ENCODE results near the gene SLIT3.

DNA sequence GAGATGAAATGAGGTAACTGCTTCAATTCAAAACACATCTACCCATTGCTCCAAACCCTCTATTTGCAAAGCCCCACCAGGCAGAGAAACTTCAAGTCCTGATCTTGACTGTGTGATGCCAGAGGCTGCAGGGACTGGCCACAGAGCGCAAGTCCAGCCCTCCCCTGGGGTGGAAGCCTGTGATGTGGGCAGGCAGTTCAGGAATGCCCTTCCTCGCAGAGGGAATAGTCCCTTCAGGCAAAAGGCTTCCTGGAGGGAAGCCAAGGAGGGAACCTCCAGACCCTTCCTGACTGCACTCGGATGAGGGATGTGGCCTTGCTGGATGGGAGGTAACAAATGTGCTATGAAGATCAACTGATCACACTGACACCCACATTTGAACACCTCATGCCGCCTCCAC is 131.2 kb downstream of the SLIT3 start:
- no peak for TF ChIP-seq EZH2 (IDR thresholded peaks at IDR 0.05; ENCODE audit: borderline replicate concordance, control insufficient read depth, low read depth, low read length)
- TF ChIP-seq, protein P1, sequence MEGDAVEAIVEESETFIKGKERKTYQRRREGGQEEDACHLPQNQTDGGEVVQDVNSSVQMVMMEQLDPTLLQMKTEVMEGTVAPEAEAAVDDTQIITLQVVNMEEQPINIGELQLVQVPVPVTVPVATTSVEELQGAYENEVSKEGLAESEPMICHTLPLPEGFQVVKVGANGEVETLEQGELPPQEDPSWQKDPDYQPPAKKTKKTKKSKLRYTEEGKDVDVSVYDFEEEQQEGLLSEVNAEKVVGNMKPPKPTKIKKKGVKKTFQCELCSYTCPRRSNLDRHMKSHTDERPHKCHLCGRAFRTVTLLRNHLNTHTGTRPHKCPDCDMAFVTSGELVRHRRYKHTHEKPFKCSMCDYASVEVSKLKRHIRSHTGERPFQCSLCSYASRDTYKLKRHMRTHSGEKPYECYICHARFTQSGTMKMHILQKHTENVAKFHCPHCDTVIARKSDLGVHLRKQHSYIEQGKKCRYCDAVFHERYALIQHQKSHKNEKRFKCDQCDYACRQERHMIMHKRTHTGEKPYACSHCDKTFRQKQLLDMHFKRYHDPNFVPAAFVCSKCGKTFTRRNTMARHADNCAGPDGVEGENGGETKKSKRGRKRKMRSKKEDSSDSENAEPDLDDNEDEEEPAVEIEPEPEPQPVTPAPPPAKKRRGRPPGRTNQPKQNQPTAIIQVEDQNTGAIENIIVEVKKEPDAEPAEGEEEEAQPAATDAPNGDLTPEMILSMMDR (IDR thresholded peaks at IDR 0.05 in 2 of 3, conservative IDR thresholded peaks at IDR 0.05 in 1 of 3; ENCODE audit: control insufficient read depth in 2 of 3, extremely low read depth in 1 of 3, insufficient read depth in 1 of 3, low read depth in 3 of 3, low read length in 3 of 3), result no peak
- no peak for TF ChIP-seq EED (IDR thresholded peaks at IDR 0.05; ENCODE audit: low read depth)
- TF ChIP-seq EP300 (IDR thresholded peaks at IDR 0.05; ENCODE audit: borderline replicate concordance in 1 of 2, control insufficient read depth in 1 of 2, low read depth in 2 of 2, low read length in 2 of 2), result no peak
- TF ChIP-seq, protein P2, sequence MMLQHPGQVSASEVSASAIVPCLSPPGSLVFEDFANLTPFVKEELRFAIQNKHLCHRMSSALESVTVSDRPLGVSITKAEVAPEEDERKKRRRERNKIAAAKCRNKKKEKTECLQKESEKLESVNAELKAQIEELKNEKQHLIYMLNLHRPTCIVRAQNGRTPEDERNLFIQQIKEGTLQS (IDR thresholded peaks at IDR 0.05; ENCODE audit: borderline replicate concordance, extremely low read depth, low read depth, low read length), result no peak
- TF ChIP-seq JUND (IDR thresholded peaks at IDR 0.05; ENCODE audit: low read depth, low read length), result no peak
- TF ChIP-seq TCF12 (IDR thresholded peaks at IDR 0.05; ENCODE audit: low read depth, low read length), result no peak
- TF ChIP-seq YY1 (IDR thresholded peaks at IDR 0.05; ENCODE audit: low read depth, low read length), result no peak
